Transverse colon (tissue), 3 donors: ENCODE data around the gene OGT.

Source experiments
- CTCF ChIP-seq, 5 experiments: fragments of 200-600 bp in 3 of 5; fragments of 450-650 bp in 2 of 5; sonication (generic) in 3 of 5; IDR thresholded peaks; 1 replicate in 2 of 5; 2 replicates in 3 of 5; pipeline ENCODE4 v1.5.1; 2016 to 2017; ENCODE audit warnings: antibody characterized with exemption in 5 of 5, inconsistent platforms in 3 of 5, mild to moderate bottlenecking in 2 of 5, moderate library complexity in 1 of 5
- POLR2A ChIP-seq: fragments of 450-650 bp; IDR thresholded peaks from one replicate; pipeline ENCODE4 v1.6.1; 2016; ENCODE audit warnings: antibody characterized with exemption, mild to moderate bottlenecking, moderate library complexity

DNA sequence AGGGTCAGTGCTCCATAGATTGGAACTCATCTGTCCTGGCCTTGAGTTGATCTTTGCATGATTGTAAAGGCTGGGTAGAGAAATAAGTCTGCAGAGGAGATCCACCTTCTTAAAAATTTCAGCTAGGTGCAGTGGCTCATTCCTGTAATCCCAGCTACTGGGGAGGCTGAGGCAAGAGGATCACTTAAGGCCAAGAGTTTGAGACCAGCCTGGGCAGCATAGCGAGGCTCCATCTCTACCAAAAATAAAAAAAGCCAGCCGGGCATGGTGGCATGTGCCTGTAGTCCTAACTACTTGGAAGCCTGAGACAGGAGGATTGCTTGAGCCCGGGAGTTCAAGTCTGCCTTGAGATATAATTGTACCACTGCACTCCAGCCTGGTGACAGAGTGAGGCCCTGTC is 85.9 kb downstream of the OGT start:
- TF ChIP-seq CTCF (IDR thresholded peaks at IDR 0.05) (no peak), POLR2A (no peak)
